LNCaP clone FGC (cell line): Measurements from ENCODE around the gene TENM4.
"Not testable (repeated sequence)": the region's sequence is repeated elsewhere in the genome, so short reads cannot be mapped to it uniquely, and the experiment has no call there.

Experiments used
- DNase-seq: peaks from one replicate; pipeline ENCODE4 v3.0.0-alpha.2; 2011; ENCODE audit warnings: low read depth
- H3K4me3 ChIP-seq: 2 replicates; pipeline ENCODE4 v1.5.1; 2011; ENCODE audit warnings: mild to moderate bottlenecking, low read depth, low read length, control low read depth
- CTCF ChIP-seq: IDR thresholded peaks from 2 replicates; pipeline ENCODE4 v1.5.1; 2012; ENCODE audit warnings: mild to moderate bottlenecking; ENCODE audit not compliant: control insufficient read depth, insufficient read depth; ENCODE audit errors: extremely low read depth

TENM4 gene

GRCh38 chr11:79232346-79232745, 208.5 kb downstream of the TENM4 start:
- no peak for TF ChIP-seq CTCF
- DNase-seq, result no peak
- no peak overlapping the region for H3K4me3 ChIP-seq

GRCh38 chr11:79229047-79229446, 211.8 kb downstream of the TENM4 start:
- no peak overlapping the region for H3K4me3 ChIP-seq
- no peak for DNase-seq
- TF ChIP-seq CTCF, result no peak

GRCh38 chr11:79227767-79228755, 212.8 kb downstream of the TENM4 start:
- H3K4me3 ChIP-seq, result no peak overlapping the region
- no peak for DNase-seq
- no peak for TF ChIP-seq CTCF

GRCh38 chr11:79227308-79227707, 213.5 kb downstream of the TENM4 start:
- no peak for TF ChIP-seq CTCF
- H3K4me3 ChIP-seq, result no peak overlapping the region
- no peak for DNase-seq

GRCh38 chr11:79226126-79226525, 214.7 kb downstream of the TENM4 start:
- TF ChIP-seq CTCF, result no peak
- no peak overlapping the region for H3K4me3 ChIP-seq
- no peak for DNase-seq

- H3K4me3 ChIP-seq, DNase-seq: not testable (repeated sequence)
These were observed 218.7 kb downstream of the TENM4 start for GRCh38 chr11:79222163-79222562.

GRCh38 chr11:79221444-79222130, 219.2 kb downstream of the TENM4 start:
- H3K4me3 ChIP-seq, result no peak overlapping the region
- no peak for TF ChIP-seq CTCF
- DNase-seq, result no peak
